WTC11 (cell line): ENCODE data around the gene RPL14. TPM values are rescaled to one million over a fixed set of nuclear protein-coding genes. Genes with fewer than 3 reads are reported as not detected.

Experiments
- ATAC-seq: fragments of 200-7000 bp; cut with Tn5 transposase; 2 replicates; pipeline ENCODE4 v1.10.0; 2021; ENCODE audit warnings: mild to moderate bottlenecking, moderate library complexity
- CTCF ChIA-PET: fragments of 300-600 bp; sonication (Branson Sonifier 250); formaldehyde crosslinking; loops from one replicate; lab custom pipeline; 2021; ENCODE audit warnings: antibody characterized with exemption; lab: Charles Lee
- POLR2A ChIA-PET: fragments of 350-600 bp; sonication (Branson Sonifier 250); formaldehyde crosslinking; loops from one replicate; lab custom pipeline; 2021; ENCODE audit warnings: antibody characterized with exemption; lab: Charles Lee
- DNase-seq: peaks from one replicate; pipeline ENCODE4 v3.0.0; 2021; ENCODE audit warnings: low spot score
- H3K27ac Mint-ChIP-seq: 2 replicates; pipeline ENCODE4 v1.8.0; 2021; ENCODE audit warnings: mixed read lengths
- H3K27me3 Mint-ChIP-seq: 2 replicates; pipeline ENCODE4 v1.8.0; 2021; ENCODE audit warnings: low read depth, mild to moderate bottlenecking, moderate library complexity, mixed read lengths
- H3K36me3 Mint-ChIP-seq: 2 replicates; pipeline ENCODE4 v1.8.0; 2021; ENCODE audit warnings: mixed read lengths
- H3K4me1 Mint-ChIP-seq: 2 replicates; pipeline ENCODE4 v1.8.0; 2022; ENCODE audit warnings: mixed read lengths
- H3K4me3 Mint-ChIP-seq: 2 replicates; pipeline ENCODE4 v1.8.0; 2021; ENCODE audit warnings: mild to moderate bottlenecking, moderate library complexity, mixed read lengths
- H3K9me3 Mint-ChIP-seq: 2 replicates; pipeline ENCODE4 v1.8.0; 2021; ENCODE audit warnings: mixed read lengths
- EMX1 ChIP-seq: fragments of 250-450 bp; sonication (Bioruptor Pico); IDR thresholded peaks from 2 replicates; pipeline ENCODE4 v1.8.0; 2021; ENCODE audit warnings: mild to moderate bottlenecking
- GABPB1 ChIP-seq: sonication (generic); formaldehyde crosslinking; IDR thresholded peaks from 2 replicates; pipeline ENCODE4 v1.8.1; 2023; ENCODE audit warnings: mild to moderate bottlenecking, missing genetic modification reagents
- GTF2I ChIP-seq: fragments of 250-450 bp; sonication (Bioruptor Pico); conservative IDR thresholded peaks from 2 replicates; pipeline ENCODE4 v1.4.0; 2021; ENCODE audit warnings: mild to moderate bottlenecking
- HMGA2 ChIP-seq: fragments of 250-450 bp; sonication (Bioruptor Pico); IDR thresholded peaks from 2 replicates; pipeline ENCODE4 v1.4.0; 2021; ENCODE audit warnings: mild to moderate bottlenecking, moderate library complexity
- IRF2 ChIP-seq: sonication (generic); formaldehyde crosslinking; IDR thresholded peaks from 2 replicates; pipeline ENCODE4 v1.8.0; 2022; ENCODE audit warnings: low read depth, missing genetic modification reagents, borderline replicate concordance
- NFATC4 ChIP-seq: fragments of 250-450 bp; sonication (Bioruptor Pico); IDR thresholded peaks from 2 replicates; pipeline ENCODE4 v1.9.0; 2021; ENCODE audit warnings: mild to moderate bottlenecking
- NFYB ChIP-seq: sonication (generic); formaldehyde crosslinking; conservative IDR thresholded peaks from 2 replicates; pipeline ENCODE4 v1.8.0; 2022; ENCODE audit warnings: low read depth, missing genetic modification reagents
- RORB ChIP-seq: fragments of 250-450 bp; sonication (Bioruptor Pico); IDR thresholded peaks from 2 replicates; pipeline ENCODE4 v1.9.0; 2021; ENCODE audit warnings: mild to moderate bottlenecking
- ZBTB21 ChIP-seq: sonication (generic); formaldehyde crosslinking; IDR thresholded peaks from 2 replicates; pipeline ENCODE4 v1.8.1; 2023; ENCODE audit warnings: mild to moderate bottlenecking, missing genetic modification reagents, borderline replicate concordance
- ZNF317 ChIP-seq: sonication (generic); formaldehyde crosslinking; IDR thresholded peaks from 2 replicates; pipeline ENCODE4 v1.8.1; 2023; ENCODE audit warnings: low read depth, mild to moderate bottlenecking, moderate library complexity, missing genetic modification reagents, borderline replicate concordance
- ZNF416 ChIP-seq: fragments of 250-450 bp; sonication (Bioruptor Pico); IDR thresholded peaks from 2 replicates; pipeline ENCODE4 v1.9.0; 2021; ENCODE audit warnings: mild to moderate bottlenecking, inconsistent platforms
- total RNA-seq: library from RNA; stranded (reverse); gene quantifications from 3 replicates; pipeline ENCODE4 v1.2.3, GENCODE V29; 2021
- TF ChIP-seq, protein P1 (sequence below): sonication (generic); formaldehyde crosslinking; IDR thresholded peaks from 2 replicates; pipeline ENCODE4 v1.8.1; 2023; ENCODE audit warnings: mild to moderate bottlenecking, missing genetic modification reagents
- TF ChIP-seq, protein P2 (sequence below): fragments of 250-450 bp; sonication (Bioruptor Pico); IDR thresholded peaks from 2 replicates; pipeline ENCODE4 v2.1.2; 2022; ENCODE audit warnings: mild to moderate bottlenecking, moderate library complexity
- TF ChIP-seq, protein P3 (sequence below): sonication (generic); formaldehyde crosslinking; IDR thresholded peaks from 2 replicates; pipeline ENCODE4 v1.8.0; 2022; ENCODE audit warnings: mild to moderate bottlenecking, missing genetic modification reagents
- TF ChIP-seq, protein P4 (sequence below): fragments of 250-450 bp; sonication (Bioruptor Pico); IDR thresholded peaks from 2 replicates; pipeline ENCODE4 v1.9.0; 2021; ENCODE audit warnings: moderate library complexity, mild to moderate bottlenecking, inconsistent platforms, borderline replicate concordance
- TF ChIP-seq, protein P5 (sequence below): sonication (generic); formaldehyde crosslinking; IDR thresholded peaks from 2 replicates; pipeline ENCODE4 v1.8.0; 2022; ENCODE audit warnings: missing genetic modification reagents
- TF ChIP-seq, protein P6 (sequence below): sonication (generic); formaldehyde crosslinking; IDR thresholded peaks from 2 replicates; pipeline ENCODE4 v1.8.1; 2022; ENCODE audit warnings: mild to moderate bottlenecking, missing genetic modification reagents, moderate library complexity, borderline replicate concordance
- TF ChIP-seq, protein P7 (sequence below): sonication (generic); formaldehyde crosslinking; IDR thresholded peaks from 2 replicates; pipeline ENCODE4 v1.8.0; 2023; ENCODE audit warnings: missing genetic modification reagents, mild to moderate bottlenecking, borderline replicate concordance

RPL14 gene
- total RNA-seq, 1 experiment from 2014 or later = 2,816 TPM

DNA sequence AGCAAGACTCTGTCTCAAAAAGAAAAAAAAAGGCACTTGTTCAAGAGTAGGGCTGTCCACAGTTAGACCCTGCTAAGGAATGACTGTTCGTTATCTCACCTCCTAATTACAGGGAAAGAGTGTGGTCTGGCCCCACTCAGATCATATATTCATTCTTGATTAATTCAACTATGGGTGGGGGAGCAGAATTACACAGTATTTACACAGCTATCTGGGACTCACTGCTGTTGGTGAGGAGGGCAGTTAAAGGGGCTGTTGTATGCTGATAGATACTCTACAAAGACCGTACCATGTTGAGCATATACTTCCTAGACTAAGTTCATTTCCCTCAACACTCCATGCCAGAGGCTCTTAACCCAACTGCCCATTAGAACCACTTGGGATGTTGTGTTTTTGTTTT is 44.9 kb downstream of the RPL14 start:
- ATAC-seq (no peak), DNase-seq (no peak)
- no peaks in the 10 kb centered on the region for H3K36me3 Mint-ChIP-seq
- CTCF ChIA-PET = no interaction called here
- no peak overlapping the region for H3K4me3 Mint-ChIP-seq
- TF ChIP-seq EMX1 (no peak), ZNF416 (CRISPR knock-in tag) (no peak), GTF2I (no peak), GABPB1 (no peak), NFATC4 (no peak), IRF2 (CRISPR knock-in tag) (no peak), NFYB (CRISPR knock-in tag) (no peak), ZNF317 (no peak), HMGA2 (no peak), ZBTB21 (CRISPR knock-in tag) (no peak), RORB (no peak)
- TF ChIP-seq, protein P1, sequence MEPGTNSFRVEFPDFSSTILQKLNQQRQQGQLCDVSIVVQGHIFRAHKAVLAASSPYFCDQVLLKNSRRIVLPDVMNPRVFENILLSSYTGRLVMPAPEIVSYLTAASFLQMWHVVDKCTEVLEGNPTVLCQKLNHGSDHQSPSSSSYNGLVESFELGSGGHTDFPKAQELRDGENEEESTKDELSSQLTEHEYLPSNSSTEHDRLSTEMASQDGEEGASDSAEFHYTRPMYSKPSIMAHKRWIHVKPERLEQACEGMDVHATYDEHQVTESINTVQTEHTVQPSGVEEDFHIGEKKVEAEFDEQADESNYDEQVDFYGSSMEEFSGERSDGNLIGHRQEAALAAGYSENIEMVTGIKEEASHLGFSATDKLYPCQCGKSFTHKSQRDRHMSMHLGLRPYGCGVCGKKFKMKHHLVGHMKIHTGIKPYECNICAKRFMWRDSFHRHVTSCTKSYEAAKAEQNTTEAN (CRISPR knock-in tag) = no peak
- TF ChIP-seq, protein P2, sequence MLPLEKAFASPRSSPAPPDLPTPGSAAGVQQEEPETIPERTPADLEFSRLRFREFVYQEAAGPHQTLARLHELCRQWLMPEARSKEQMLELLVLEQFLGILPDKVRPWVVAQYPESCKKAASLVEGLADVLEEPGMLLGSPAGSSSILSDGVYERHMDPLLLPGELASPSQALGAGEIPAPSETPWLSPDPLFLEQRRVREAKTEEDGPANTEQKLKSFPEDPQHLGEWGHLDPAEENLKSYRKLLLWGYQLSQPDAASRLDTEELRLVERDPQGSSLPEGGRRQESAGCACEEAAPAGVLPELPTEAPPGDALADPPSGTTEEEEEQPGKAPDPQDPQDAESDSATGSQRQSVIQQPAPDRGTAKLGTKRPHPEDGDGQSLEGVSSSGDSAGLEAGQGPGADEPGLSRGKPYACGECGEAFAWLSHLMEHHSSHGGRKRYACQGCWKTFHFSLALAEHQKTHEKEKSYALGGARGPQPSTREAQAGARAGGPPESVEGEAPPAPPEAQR (CRISPR knock-in tag) = no peak
- TF ChIP-seq, protein P3, sequence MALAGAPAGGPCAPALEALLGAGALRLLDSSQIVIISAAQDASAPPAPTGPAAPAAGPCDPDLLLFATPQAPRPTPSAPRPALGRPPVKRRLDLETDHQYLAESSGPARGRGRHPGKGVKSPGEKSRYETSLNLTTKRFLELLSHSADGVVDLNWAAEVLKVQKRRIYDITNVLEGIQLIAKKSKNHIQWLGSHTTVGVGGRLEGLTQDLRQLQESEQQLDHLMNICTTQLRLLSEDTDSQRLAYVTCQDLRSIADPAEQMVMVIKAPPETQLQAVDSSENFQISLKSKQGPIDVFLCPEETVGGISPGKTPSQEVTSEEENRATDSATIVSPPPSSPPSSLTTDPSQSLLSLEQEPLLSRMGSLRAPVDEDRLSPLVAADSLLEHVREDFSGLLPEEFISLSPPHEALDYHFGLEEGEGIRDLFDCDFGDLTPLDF (CRISPR knock-in tag) = no peak
- TF ChIP-seq, protein P4, sequence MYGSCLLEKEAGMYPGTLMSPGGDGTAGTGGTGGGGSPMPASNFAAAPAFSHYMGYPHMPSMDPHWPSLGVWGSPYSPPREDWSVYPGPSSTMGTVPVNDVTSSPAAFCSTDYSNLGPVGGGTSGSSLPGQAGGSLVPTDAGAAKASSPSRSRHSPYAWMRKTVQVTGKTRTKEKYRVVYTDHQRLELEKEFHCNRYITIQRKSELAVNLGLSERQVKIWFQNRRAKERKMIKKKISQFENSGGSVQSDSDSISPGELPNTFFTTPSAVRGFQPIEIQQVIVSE (CRISPR knock-in tag) = no peak
- TF ChIP-seq, protein P5, sequence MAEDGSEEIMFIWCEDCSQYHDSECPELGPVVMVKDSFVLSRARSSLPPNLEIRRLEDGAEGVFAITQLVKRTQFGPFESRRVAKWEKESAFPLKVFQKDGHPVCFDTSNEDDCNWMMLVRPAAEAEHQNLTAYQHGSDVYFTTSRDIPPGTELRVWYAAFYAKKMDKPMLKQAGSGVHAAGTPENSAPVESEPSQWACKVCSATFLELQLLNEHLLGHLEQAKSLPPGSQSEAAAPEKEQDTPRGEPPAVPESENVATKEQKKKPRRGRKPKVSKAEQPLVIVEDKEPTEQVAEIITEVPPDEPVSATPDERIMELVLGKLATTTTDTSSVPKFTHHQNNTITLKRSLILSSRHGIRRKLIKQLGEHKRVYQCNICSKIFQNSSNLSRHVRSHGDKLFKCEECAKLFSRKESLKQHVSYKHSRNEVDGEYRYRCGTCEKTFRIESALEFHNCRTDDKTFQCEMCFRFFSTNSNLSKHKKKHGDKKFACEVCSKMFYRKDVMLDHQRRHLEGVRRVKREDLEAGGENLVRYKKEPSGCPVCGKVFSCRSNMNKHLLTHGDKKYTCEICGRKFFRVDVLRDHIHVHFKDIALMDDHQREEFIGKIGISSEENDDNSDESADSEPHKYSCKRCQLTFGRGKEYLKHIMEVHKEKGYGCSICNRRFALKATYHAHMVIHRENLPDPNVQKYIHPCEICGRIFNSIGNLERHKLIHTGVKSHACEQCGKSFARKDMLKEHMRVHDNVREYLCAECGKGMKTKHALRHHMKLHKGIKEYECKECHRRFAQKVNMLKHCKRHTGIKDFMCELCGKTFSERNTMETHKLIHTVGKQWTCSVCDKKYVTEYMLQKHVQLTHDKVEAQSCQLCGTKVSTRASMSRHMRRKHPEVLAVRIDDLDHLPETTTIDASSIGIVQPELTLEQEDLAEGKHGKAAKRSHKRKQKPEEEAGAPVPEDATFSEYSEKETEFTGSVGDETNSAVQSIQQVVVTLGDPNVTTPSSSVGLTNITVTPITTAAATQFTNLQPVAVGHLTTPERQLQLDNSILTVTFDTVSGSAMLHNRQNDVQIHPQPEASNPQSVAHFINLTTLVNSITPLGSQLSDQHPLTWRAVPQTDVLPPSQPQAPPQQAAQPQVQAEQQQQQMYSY (CRISPR knock-in tag) = no peak
- TF ChIP-seq, protein P6, sequence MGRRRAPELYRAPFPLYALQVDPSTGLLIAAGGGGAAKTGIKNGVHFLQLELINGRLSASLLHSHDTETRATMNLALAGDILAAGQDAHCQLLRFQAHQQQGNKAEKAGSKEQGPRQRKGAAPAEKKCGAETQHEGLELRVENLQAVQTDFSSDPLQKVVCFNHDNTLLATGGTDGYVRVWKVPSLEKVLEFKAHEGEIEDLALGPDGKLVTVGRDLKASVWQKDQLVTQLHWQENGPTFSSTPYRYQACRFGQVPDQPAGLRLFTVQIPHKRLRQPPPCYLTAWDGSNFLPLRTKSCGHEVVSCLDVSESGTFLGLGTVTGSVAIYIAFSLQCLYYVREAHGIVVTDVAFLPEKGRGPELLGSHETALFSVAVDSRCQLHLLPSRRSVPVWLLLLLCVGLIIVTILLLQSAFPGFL (CRISPR knock-in tag) = no peak
- TF ChIP-seq, protein P7, sequence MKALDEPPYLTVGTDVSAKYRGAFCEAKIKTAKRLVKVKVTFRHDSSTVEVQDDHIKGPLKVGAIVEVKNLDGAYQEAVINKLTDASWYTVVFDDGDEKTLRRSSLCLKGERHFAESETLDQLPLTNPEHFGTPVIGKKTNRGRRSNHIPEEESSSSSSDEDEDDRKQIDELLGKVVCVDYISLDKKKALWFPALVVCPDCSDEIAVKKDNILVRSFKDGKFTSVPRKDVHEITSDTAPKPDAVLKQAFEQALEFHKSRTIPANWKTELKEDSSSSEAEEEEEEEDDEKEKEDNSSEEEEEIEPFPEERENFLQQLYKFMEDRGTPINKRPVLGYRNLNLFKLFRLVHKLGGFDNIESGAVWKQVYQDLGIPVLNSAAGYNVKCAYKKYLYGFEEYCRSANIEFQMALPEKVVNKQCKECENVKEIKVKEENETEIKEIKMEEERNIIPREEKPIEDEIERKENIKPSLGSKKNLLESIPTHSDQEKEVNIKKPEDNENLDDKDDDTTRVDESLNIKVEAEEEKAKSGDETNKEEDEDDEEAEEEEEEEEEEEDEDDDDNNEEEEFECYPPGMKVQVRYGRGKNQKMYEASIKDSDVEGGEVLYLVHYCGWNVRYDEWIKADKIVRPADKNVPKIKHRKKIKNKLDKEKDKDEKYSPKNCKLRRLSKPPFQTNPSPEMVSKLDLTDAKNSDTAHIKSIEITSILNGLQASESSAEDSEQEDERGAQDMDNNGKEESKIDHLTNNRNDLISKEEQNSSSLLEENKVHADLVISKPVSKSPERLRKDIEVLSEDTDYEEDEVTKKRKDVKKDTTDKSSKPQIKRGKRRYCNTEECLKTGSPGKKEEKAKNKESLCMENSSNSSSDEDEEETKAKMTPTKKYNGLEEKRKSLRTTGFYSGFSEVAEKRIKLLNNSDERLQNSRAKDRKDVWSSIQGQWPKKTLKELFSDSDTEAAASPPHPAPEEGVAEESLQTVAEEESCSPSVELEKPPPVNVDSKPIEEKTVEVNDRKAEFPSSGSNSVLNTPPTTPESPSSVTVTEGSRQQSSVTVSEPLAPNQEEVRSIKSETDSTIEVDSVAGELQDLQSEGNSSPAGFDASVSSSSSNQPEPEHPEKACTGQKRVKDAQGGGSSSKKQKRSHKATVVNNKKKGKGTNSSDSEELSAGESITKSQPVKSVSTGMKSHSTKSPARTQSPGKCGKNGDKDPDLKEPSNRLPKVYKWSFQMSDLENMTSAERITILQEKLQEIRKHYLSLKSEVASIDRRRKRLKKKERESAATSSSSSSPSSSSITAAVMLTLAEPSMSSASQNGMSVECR (CRISPR knock-in tag) = no peak
- peaks cover 19% of the 10 kb centered on the region for H3K4me1 Mint-ChIP-seq
- H3K9me3 Mint-ChIP-seq = no peaks in the 10 kb centered on the region
- peaks cover 2% of the 10 kb centered on the region; the same call in 1 of the 2 replicates for H3K27me3 Mint-ChIP-seq
- no peak overlapping the region for H3K27ac Mint-ChIP-seq
- POLR2A ChIA-PET = no interaction called here
